ENCODE data around the gene ZNF668. TPM values are rescaled to one million over a fixed set of nuclear protein-coding genes. Genes with fewer than 3 reads are reported as not detected.

Gene ZNF668
- total RNA-seq, result 10 to 100 TPM in 3 of 7 donors, 1 to 10 TPM in 4; 8.9 to 12.5 (median 9.2) TPM
- polyA plus RNA-seq, result 1 to 10 TPM; 6.2 to 9.8 (median 6.4) TPM
- long read RNA-seq, donor 1, partial matches to known transcripts, result 235 of 285 reads
- long read RNA-seq, donor 1, other reads (novel, unspliced or antisense), result 50 of 285 reads
- long read RNA-seq, donor 2, partial matches to known transcripts, result 0 of 1 reads
- long read RNA-seq, donor 2, other reads (novel, unspliced or antisense), result 0 of 1 reads

GRCh38 chr16:31073970-31074813 is at the start of gene ZNF668, which contains the start of gene ZNF646:
ZNF668 (minus strand) TSS chr16:31074240; CDS start chr16:31064459, 9,781 bp downstream.
ZNF646 (plus strand) TSS chr16:31074422; CDS start chr16:31076325, 1,903 bp downstream.
- Histone ChIP-seq H3K36me3 (peaks cover 0 to 36% (median 32%) of the 10 kb centered on the region in 6 donors), H3K9me3 (no peaks in the 10 kb centered on the region), H3K4me1 (peaks cover 21 to 71% (median 45%) of the 10 kb centered on the region in 6 donors), H3K4me3 (peak within 1 kb of the TSS; percentile 75 to 100 (median 96)), H3K27ac (peak within 1 kb of the TSS; percentile 89 to 98 (median 94)), H3K27me3 (replicated peaks in 1 of 7) (no peaks in the 10 kb centered on the region)
- intact Hi-C loops (cut with DNase I; ENCODE audit: low total_unique reads), result loop anchor here (2.0 kb wide), 1 partner anchor 41 kb away; the partner anchor contains the start of gene STX4
- TF ChIP-seq POLR2A (IDR thresholded peaks at IDR 0.05) (peak in 2 of 3 donors; percentile 31 to 53), POLR2AphosphoS5 (IDR thresholded peaks at IDR 0.05) (peak; percentile 93 to 96 (median 93)), CTCF (IDR thresholded peaks at IDR 0.05 in 8 of 11, conservative IDR thresholded peaks at IDR 0.05 in 3 of 11) (peak in 3 of 11 experiments; percentile 7 to 39 (median 11))
- 0 to 1% (median 0%) methylated on average over 37 to 48 of the region's 48 CpGs for WGBS, 5 donors
- peak; percentile 99 for DNase-seq

GRCh38 chr16:31120129-31120528 is 46.1 kb upstream of the ZNF668 start:
- H3K4me1 ChIP-seq, result peaks cover 15 to 49% (median 29%) of the 10 kb centered on the region in 6 donors
- H3K4me3 ChIP-seq, result no peak overlapping the region
- peak overlapping the region in 5 of 8 donors; percentile 35 to 99 (median 96) for H3K27ac ChIP-seq
- H3K9me3 ChIP-seq, result no peaks in the 10 kb centered on the region
- intact Hi-C loops (cut with DNase I; ENCODE audit: low total_unique reads), result no loop called here
- 90 to 97% (median 96%) methylated on average over 16 of the region's 16 CpGs for WGBS, 5 donors
- H3K27me3 ChIP-seq (replicated peaks in 1 of 7), result no peaks in the 10 kb centered on the region
- no peak for DNase-seq
- TF ChIP-seq POLR2AphosphoS5 (IDR thresholded peaks at IDR 0.05), result no peak
- TF ChIP-seq CTCF (IDR thresholded peaks at IDR 0.05 in 8 of 11, conservative IDR thresholded peaks at IDR 0.05 in 3 of 11), result no peak
- TF ChIP-seq POLR2A (IDR thresholded peaks at IDR 0.05), result no peak
- H3K36me3 ChIP-seq, result peaks cover 6 to 67% (median 49%) of the 10 kb centered on the region in 6 donors

- no peaks in the 10 kb centered on the region for H3K9me3 ChIP-seq
- H3K4me1 ChIP-seq, result peaks cover 15 to 64% (median 33%) of the 10 kb centered on the region in 6 donors
- no peak for DNase-seq
- 52 to 63% (median 53%) methylated on average over 9 of the region's 9 CpGs for WGBS, 5 donors
- intact Hi-C loops (cut with DNase I; ENCODE audit: low total_unique reads), result loop anchor here (2.0 kb wide), 1 partner anchor 62 kb away; the partner anchor contains the start of gene FUS
- TF ChIP-seq POLR2AphosphoS5 (IDR thresholded peaks at IDR 0.05) (peak in 1 of 3 donors; percentile 42), CTCF (IDR thresholded peaks at IDR 0.05 in 8 of 11, conservative IDR thresholded peaks at IDR 0.05 in 3 of 11) (no peak), POLR2A (IDR thresholded peaks at IDR 0.05) (no peak)
- H3K36me3 ChIP-seq, result peaks cover 6 to 50% (median 41%) of the 10 kb centered on the region in 6 donors
- H3K4me3 ChIP-seq, result peak overlapping the region; percentile 57 to 80 (median 69)
- H3K27ac ChIP-seq, result peak overlapping the region; percentile 94 to 99 (median 98)
- H3K27me3 ChIP-seq (replicated peaks in 1 of 7), result no peaks in the 10 kb centered on the region
These were observed 44.4 kb upstream of the ZNF668 start for GRCh38 chr16:31118223-31119155.

All from spleen (tissue), 13 donors.